Measurements from ENCODE around the gene MFSD8.
"Not testable (repeated sequence)": the region's sequence is repeated elsewhere in the genome, so short reads cannot be mapped to it uniquely, and the experiment has no call there.

The MFSD8 gene

GRCh38 chr4:127965062-127965802 is at the start of gene MFSD8, which contains the start of gene ABHD18:
Gene MFSD8, minus strand, starts transcription at chr4:127965173. Its CDS starts 40 bp downstream, at chr4:127965133.
Gene ABHD18, plus strand, starts transcription at chr4:127965406. Its CDS starts 17,550 bp downstream, at chr4:127982956.
- peak; percentile 94 for DNase-seq (ENCODE audit: low spot score)

- DNase-seq (ENCODE audit: low spot score): no peak
These were observed 44.5 kb upstream of the MFSD8 start for GRCh38 chr4:128009428-128009827.

GRCh38 chr4:128006592-128006991 is 41.6 kb upstream of the MFSD8 start:
- DNase-seq (ENCODE audit: low spot score): no peak

- DNase-seq (ENCODE audit: low spot score): no peak
These were observed 32.8 kb upstream of the MFSD8 start for GRCh38 chr4:127997534-127998388.

- DNase-seq (ENCODE audit: low spot score): not testable (repeated sequence)
These were observed 31.5 kb upstream of the MFSD8 start for GRCh38 chr4:127996521-127996920.

GRCh38 chr4:127995776-127996175 is 30.8 kb upstream of the MFSD8 start:
- no peak for DNase-seq (ENCODE audit: low spot score)

GRCh38 chr4:127993151-127993550 is 28.2 kb upstream of the MFSD8 start:
- no peak for DNase-seq (ENCODE audit: low spot score)

- no peak for DNase-seq (ENCODE audit: low spot score)
These were observed 23.7 kb upstream of the MFSD8 start for GRCh38 chr4:127988638-127989037.

GRCh38 chr4:127985989-127986388 is 21.0 kb upstream of the MFSD8 start:
- DNase-seq (ENCODE audit: low spot score): no peak

- no peak for DNase-seq (ENCODE audit: low spot score)
These were observed 17.5 kb upstream of the MFSD8 start for GRCh38 chr4:127982445-127982844.

- DNase-seq (ENCODE audit: low spot score): no peak
These were observed 14.0 kb upstream of the MFSD8 start for GRCh38 chr4:127978930-127979329.

- DNase-seq (ENCODE audit: low spot score): no peak
These were observed 10.3 kb upstream of the MFSD8 start for GRCh38 chr4:127975121-127975770.

- DNase-seq (ENCODE audit: low spot score): not testable (repeated sequence)
These were observed 6.0 kb upstream of the MFSD8 start for GRCh38 chr4:127970925-127971324.

- DNase-seq (ENCODE audit: low spot score): no peak
These were observed 3.6 kb upstream of the MFSD8 start for GRCh38 chr4:127968586-127968985.

- no peak for DNase-seq (ENCODE audit: low spot score)
These were observed 2.3 kb upstream of the MFSD8 start for GRCh38 chr4:127967141-127967775.

GRCh38 chr4:127965803-127966175 is 816 bp upstream of the MFSD8 start:
- no peak for DNase-seq (ENCODE audit: low spot score)

GRCh38 chr4:127964426-127965061 is 429 bp downstream of the MFSD8 start:
- not testable (repeated sequence) for DNase-seq (ENCODE audit: low spot score)

- not testable (repeated sequence) for DNase-seq (ENCODE audit: low spot score)
These were observed 1.2 kb downstream of the MFSD8 start for GRCh38 chr4:127963633-127964398.

GRCh38 chr4:127959794-127960193 is 5.2 kb downstream of the MFSD8 start:
- DNase-seq (ENCODE audit: low spot score): no peak

- DNase-seq (ENCODE audit: low spot score): no peak
These were observed 7.9 kb downstream of the MFSD8 start for GRCh38 chr4:127957105-127957504.

- DNase-seq (ENCODE audit: low spot score): no peak
These were observed 28.0 kb downstream of the MFSD8 start for GRCh38 chr4:127936974-127937373.

All from left forelimb (tissue), 1 donor.